ENCODE results near the gene POLR1C. TPM values are rescaled to one million over a fixed set of nuclear protein-coding genes. Genes with fewer than 3 reads are reported as not detected.

POLR1C gene
- total RNA-seq, 1 experiment from 2014 or later = 84.6 TPM

DNA sequence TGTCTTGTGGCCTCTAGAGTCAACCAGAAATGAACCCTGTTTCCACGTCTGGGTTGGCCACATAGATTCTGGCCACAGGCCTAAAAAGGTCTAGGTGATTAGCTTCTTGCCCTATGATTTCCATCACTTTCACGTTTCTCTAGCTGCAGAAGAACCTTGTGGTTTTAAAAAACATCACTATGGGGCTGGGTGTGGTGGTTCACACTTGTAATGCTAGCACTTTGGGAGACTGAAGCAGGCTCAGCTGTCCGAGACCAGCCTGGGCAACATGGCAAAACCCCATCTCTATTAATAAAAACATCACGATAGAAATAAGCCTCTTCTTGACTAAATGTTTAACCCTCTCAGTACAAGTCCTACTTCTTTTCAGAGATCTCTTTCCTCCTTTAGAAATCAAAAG, 27.6 kb downstream of the POLR1C start:
- Histone ChIP-seq H3K27ac (ENCODE audit: low read depth, low read length) (no peak overlapping the region), H2AFZ (ENCODE audit: low read depth, low read length, poor library complexity, severe bottlenecking) (no peak overlapping the region), H3K4me3 (replicated peaks in 1 of 2; ENCODE audit: low read depth in 1 of 2, low read length in 2 of 2) (no peak overlapping the region), H3K27me3 (ENCODE audit: insufficient read depth, low read length) (no peaks in the 10 kb centered on the region), H3K36me3 (ENCODE audit: control insufficient read depth in 1 of 2, insufficient read depth in 2 of 2, low read length in 2 of 2) (peaks cover 57 to 61% of the 10 kb centered on the region in 2 experiments), H3K9me2 (ENCODE audit: insufficient read depth) (no peaks in the 10 kb centered on the region), H3K9ac (ENCODE audit: low read length) (no peak overlapping the region), H3K79me2 (ENCODE audit: insufficient read depth, low read length) (peaks cover 17% of the 10 kb centered on the region), H4K20me1 (ENCODE audit: insufficient read depth) (no peaks in the 10 kb centered on the region), H3K9me3 (ENCODE audit: control insufficient read depth in 1 of 2, insufficient read depth in 1 of 2, low read depth in 1 of 2, low read length in 2 of 2) (no peaks in the 10 kb centered on the region), H3K4me2 (ENCODE audit: low read length) (no peak overlapping the region), H3K4me1 (ENCODE audit: control insufficient read depth in 1 of 2, insufficient read depth in 2 of 2, low read length in 2 of 2) (no peaks in the 10 kb centered on the region)
- POLR2A ChIA-PET = no interaction called here
- no peak for TF ChIP-seq SIN3A (IDR thresholded peaks at IDR 0.05; ENCODE audit: low read depth)
- TF ChIP-seq POLR2A (IDR thresholded peaks at IDR 0.05; ENCODE audit: borderline replicate concordance, extremely low read depth, insufficient read depth, insufficient read length) = no peak
- TF ChIP-seq EZH2phosphoT487 (IDR thresholded peaks at IDR 0.05; ENCODE audit: borderline replicate concordance) = no peak
- no peak for TF ChIP-seq SRF (IDR thresholded peaks at IDR 0.05; ENCODE audit: low read depth)
- no peak for TF ChIP-seq RAD21 (IDR thresholded peaks at IDR 0.05; ENCODE audit: low read depth)
- TF ChIP-seq YY1 (IDR thresholded peaks at IDR 0.05; ENCODE audit: extremely low read depth, insufficient replicate concordance, low read depth, low read length) = no peak
- no peak for TF ChIP-seq CEBPB (IDR thresholded peaks at IDR 0.05; ENCODE audit: low read depth)
- TF ChIP-seq MAX (IDR thresholded peaks at IDR 0.05) = no peak
- no peak for TF ChIP-seq JUND (IDR thresholded peaks at IDR 0.05)
- TF ChIP-seq ELF1 (IDR thresholded peaks at IDR 0.05; ENCODE audit: borderline replicate concordance, low read depth) = no peak
- no peak for TF ChIP-seq EGR1 (IDR thresholded peaks at IDR 0.05; ENCODE audit: low read depth)
- TF ChIP-seq EZH2 (IDR thresholded peaks at IDR 0.05) = no peak
- TF ChIP-seq CTCF (IDR thresholded peaks at IDR 0.05 in 2 of 3, conservative IDR thresholded peaks at IDR 0.05 in 1 of 3; ENCODE audit: borderline replicate concordance in 1 of 3, insufficient read depth in 1 of 3, low read depth in 2 of 3, low read length in 2 of 3) = no peak
- TF ChIP-seq, protein P1, sequence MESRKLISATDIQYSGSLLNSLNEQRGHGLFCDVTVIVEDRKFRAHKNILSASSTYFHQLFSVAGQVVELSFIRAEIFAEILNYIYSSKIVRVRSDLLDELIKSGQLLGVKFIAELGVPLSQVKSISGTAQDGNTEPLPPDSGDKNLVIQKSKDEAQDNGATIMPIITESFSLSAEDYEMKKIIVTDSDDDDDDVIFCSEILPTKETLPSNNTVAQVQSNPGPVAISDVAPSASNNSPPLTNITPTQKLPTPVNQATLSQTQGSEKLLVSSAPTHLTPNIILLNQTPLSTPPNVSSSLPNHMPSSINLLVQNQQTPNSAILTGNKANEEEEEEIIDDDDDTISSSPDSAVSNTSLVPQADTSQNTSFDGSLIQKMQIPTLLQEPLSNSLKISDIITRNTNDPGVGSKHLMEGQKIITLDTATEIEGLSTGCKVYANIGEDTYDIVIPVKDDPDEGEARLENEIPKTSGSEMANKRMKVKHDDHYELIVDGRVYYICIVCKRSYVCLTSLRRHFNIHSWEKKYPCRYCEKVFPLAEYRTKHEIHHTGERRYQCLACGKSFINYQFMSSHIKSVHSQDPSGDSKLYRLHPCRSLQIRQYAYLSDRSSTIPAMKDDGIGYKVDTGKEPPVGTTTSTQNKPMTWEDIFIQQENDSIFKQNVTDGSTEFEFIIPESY (IDR thresholded peaks at IDR 0.05; ENCODE audit: extremely low read depth, insufficient replicate concordance, low read length) = no peak
- no peak for TF ChIP-seq TCF7L2 (IDR thresholded peaks at IDR 0.05; ENCODE audit: borderline replicate concordance, extremely low read depth, insufficient read depth, insufficient read length)
- no peak for TF ChIP-seq ATF3 (IDR thresholded peaks at IDR 0.05)
- no peak for TF ChIP-seq REST (IDR thresholded peaks at IDR 0.05; ENCODE audit: low read depth)
- TF ChIP-seq CBX3 (IDR thresholded peaks at IDR 0.05; ENCODE audit: low read depth) = no peak
- no peak for TF ChIP-seq POLR2AphosphoS5 (IDR thresholded peaks at IDR 0.05; ENCODE audit: low read depth, low read length)
- ATAC-seq (no peak), DNase-seq (ENCODE audit: low read depth, low spot score) (no peak)
- RAD21 ChIA-PET (ENCODE audit: low non-redundant PET in 1 of 2, low total read pairs in 2 of 2, uncharacterized antibody in 2 of 2, unreplicated experiment in 2 of 2) = no interaction called here
- CTCF ChIA-PET = no interaction called here
- intact Hi-C loops (cut with micrococcal nuclease) = no loop called here
- BruUV-seq (replicated peaks) = no TSS peak

All from HCT116 (cell line).